HCT116 (cell line): Measurements from ENCODE around the gene CENPB. TPM values are rescaled to one million over a fixed set of nuclear protein-coding genes. Genes with fewer than 3 reads are reported as not detected.

Experiments used
- ATAC-seq: fragments of 200-7000 bp; cut with Tn5 transposase; 2 replicates; pipeline ENCODE4 v1.9.1; 2020; ENCODE audit warnings: mild to moderate bottlenecking, moderate library complexity
- BruUV-seq: library from RNA; stranded (reverse); fragments of 400-500 nt; replicated peaks from 2 replicates; lab custom pipeline; 2021; lab: Mats Ljungman, UMichigan
- CTCF ChIA-PET: fragments of 300-600 bp; sonication (Branson Sonifier 250); formaldehyde crosslinking; loops from one replicate; lab custom pipeline; 2021; ENCODE audit warnings: antibody characterized with exemption; lab: Charles Lee
- POLR2A ChIA-PET: fragments of 300-600, 350-600 bp; sonication (Branson Sonifier 250); formaldehyde crosslinking; loops from one replicate; lab custom pipeline; 2021; ENCODE audit warnings: antibody characterized with exemption; lab: Charles Lee
- RAD21 ChIA-PET, 2 experiments: fragments of 300-600 bp; sonication (Branson Sonifier 250); formaldehyde crosslinking; loops; one replicate each; lab custom pipeline; 2023; ENCODE audit warnings: low total read pairs in 2 of 2; ENCODE audit not compliant: uncharacterized antibody in 2 of 2, unreplicated experiment in 2 of 2, low non-redundant PET in 1 of 2; lab: Charles Lee
- DNase-seq: peaks from one replicate; pipeline ENCODE4 v3.0.0-alpha.2; 2010; ENCODE audit warnings: low read depth, low spot score
- H2AFZ ChIP-seq: fragments of 200-600 bp; shearing (Covaris generic), sonication (generic); 2 replicates; pipeline ENCODE4 v1.6.1; 2017; ENCODE audit warnings: low read depth, mixed run types, mixed read lengths, antibody characterized with exemption, low read length; ENCODE audit not compliant: poor library complexity, severe bottlenecking
- H3K27ac ChIP-seq: 2 replicates; pipeline ENCODE4 v1.5.1; 2012; ENCODE audit warnings: low read depth, low read length
- H3K27me3 ChIP-seq: fragments of 200-600 bp; sonication (generic); 2 replicates; pipeline ENCODE4 v1.6.1; 2016; ENCODE audit warnings: mixed run types, low read length, mixed read lengths; ENCODE audit not compliant: insufficient read depth
- H3K36me3 ChIP-seq, 2 experiments: fragments of 200-500 bp in 1 of 2; fragments of 200-600 bp in 1 of 2; sonication (Bioruptor generic) in 1 of 2; sonication (generic) in 1 of 2; 2 replicates each; pipeline versions ENCODE4 v1.5.1 to v1.6.1; 2014 to 2016; ENCODE audit warnings: low read length in 2 of 2, inconsistent platforms in 1 of 2, mixed read lengths in 1 of 2, mixed run types in 1 of 2; ENCODE audit not compliant: insufficient read depth in 2 of 2, control insufficient read depth in 1 of 2
- H3K4me1 ChIP-seq, 2 experiments: fragments of 200-600 bp in 1 of 2; sonication (generic) in 1 of 2; 2 replicates each; pipeline versions ENCODE4 v1.5.1 to v1.6.1; 2012 to 2017; ENCODE audit warnings: low read length in 2 of 2, inconsistent platforms in 1 of 2, mild to moderate bottlenecking in 1 of 2, mixed read lengths in 1 of 2, mixed run types in 1 of 2, moderate library complexity in 1 of 2; ENCODE audit not compliant: insufficient read depth in 2 of 2, control insufficient read depth in 1 of 2
- H3K4me2 ChIP-seq: fragments of 200-600 bp; sonication (generic); 2 replicates; pipeline ENCODE4 v1.6.1; 2017; ENCODE audit warnings: mixed run types, low read length, mixed read lengths
- H3K4me3 ChIP-seq, 2 experiments: fragments of 200-600 bp in 1 of 2; sonication (generic) in 1 of 2; replicated peaks in 1 of 2; 2 replicates each; pipeline ENCODE4 v1.5.1; 2011 to 2016; ENCODE audit warnings: low read length in 2 of 2, control low read depth in 1 of 2, low read depth in 1 of 2, mild to moderate bottlenecking in 1 of 2, mixed read lengths in 1 of 2, mixed run types in 1 of 2
- H3K79me2 ChIP-seq: fragments of 200-600 bp; sonication (generic); 2 replicates; pipeline ENCODE4 v1.6.1; 2017; ENCODE audit warnings: mild to moderate bottlenecking, mixed run types, low read length, moderate library complexity, mixed read lengths; ENCODE audit not compliant: insufficient read depth
- H3K9ac ChIP-seq: fragments of 200-600 bp; sonication (generic); 2 replicates; pipeline ENCODE4 v1.6.1; 2016; ENCODE audit warnings: low read length, mixed read lengths
- H3K9me2 ChIP-seq: fragments of 200-600 bp; sonication (generic), shearing (Covaris generic); 2 replicates; pipeline ENCODE4 v1.6.1; 2017; ENCODE audit warnings: mixed run types, mild to moderate bottlenecking, moderate library complexity; ENCODE audit not compliant: insufficient read depth
- H3K9me3 ChIP-seq, 2 experiments: fragments of 200-500 bp in 1 of 2; fragments of 200-600 bp in 1 of 2; sonication (Bioruptor generic) in 1 of 2; sonication (generic) in 1 of 2; 2 replicates each; pipeline ENCODE4 v1.6.1; 2014 to 2017; ENCODE audit warnings: low read length in 2 of 2, mixed read lengths in 2 of 2, inconsistent platforms in 1 of 2, low read depth in 1 of 2, mild to moderate bottlenecking in 1 of 2, mixed run types in 1 of 2, moderate library complexity in 1 of 2; ENCODE audit not compliant: control insufficient read depth in 1 of 2, insufficient read depth in 1 of 2
- H4K20me1 ChIP-seq: fragments of 200-600 bp; sonication (generic), shearing (Covaris generic); 2 replicates; pipeline ENCODE4 v1.6.1; 2017; ENCODE audit warnings: mixed run types, mild to moderate bottlenecking, moderate library complexity; ENCODE audit not compliant: insufficient read depth
- ATF3 ChIP-seq: IDR thresholded peaks from 2 replicates; pipeline ENCODE4 v1.6.1; 2012
- CEBPB ChIP-seq: IDR thresholded peaks from 2 replicates; pipeline ENCODE4 v1.6.1; 2012; ENCODE audit warnings: low read depth
- ELF1 ChIP-seq: IDR thresholded peaks from 2 replicates; pipeline ENCODE4 v1.6.1; 2012; ENCODE audit warnings: low read depth, borderline replicate concordance
- EZH2 ChIP-seq: fragments of 200-600 bp; sonication (generic); IDR thresholded peaks from 2 replicates; pipeline ENCODE4 v1.6.1; 2017; ENCODE audit warnings: antibody characterized with exemption, mixed run types
- EZH2phosphoT487 ChIP-seq: fragments of 200-600 bp; IDR thresholded peaks from 2 replicates; pipeline ENCODE4 v1.6.1; 2018; ENCODE audit warnings: antibody characterized with exemption, borderline replicate concordance
- FOSL1 ChIP-seq: IDR thresholded peaks from 2 replicates; pipeline ENCODE4 v1.6.1; 2012; ENCODE audit warnings: low read depth
- MAX ChIP-seq: IDR thresholded peaks from 2 replicates; pipeline ENCODE4 v1.6.1; 2012
- POLR2A ChIP-seq: IDR thresholded peaks from 2 replicates; pipeline ENCODE4 v1.7.0; 2011; ENCODE audit warnings: borderline replicate concordance; ENCODE audit not compliant: insufficient read depth, insufficient read length; ENCODE audit errors: extremely low read depth
- POLR2AphosphoS5 ChIP-seq: IDR thresholded peaks from 2 replicates; pipeline ENCODE4 v1.6.1; 2011; ENCODE audit warnings: mild to moderate bottlenecking, low read depth, low read length, moderate library complexity
- RAD21 ChIP-seq: IDR thresholded peaks from 2 replicates; pipeline ENCODE4 v1.6.1; 2012; ENCODE audit warnings: low read depth, mild to moderate bottlenecking
- REST ChIP-seq: IDR thresholded peaks from 2 replicates; pipeline ENCODE4 v1.6.1; 2012; ENCODE audit warnings: low read depth
- SIN3A ChIP-seq: IDR thresholded peaks from 2 replicates; pipeline ENCODE4 v1.6.1; 2012; ENCODE audit warnings: low read depth
- SP1 ChIP-seq: IDR thresholded peaks from 2 replicates; pipeline ENCODE4 v1.6.1; 2012; ENCODE audit warnings: low read depth
- SRF ChIP-seq: IDR thresholded peaks from 2 replicates; pipeline ENCODE4 v1.6.1; 2012; ENCODE audit warnings: low read depth
- TCF7L2 ChIP-seq: IDR thresholded peaks from 2 replicates; pipeline ENCODE4 v1.7.0; 2011; ENCODE audit warnings: borderline replicate concordance, inconsistent platforms; ENCODE audit not compliant: insufficient read depth, insufficient read length; ENCODE audit errors: extremely low read depth
- YY1 ChIP-seq: IDR thresholded peaks from 2 replicates; pipeline ENCODE4 v1.6.1; 2011; ENCODE audit warnings: low read length, low read depth, moderate library complexity, mild to moderate bottlenecking; ENCODE audit not compliant: insufficient replicate concordance; ENCODE audit errors: extremely low read depth
- ZBTB33 ChIP-seq: IDR thresholded peaks from 2 replicates; pipeline ENCODE4 v1.6.1; 2011; ENCODE audit warnings: mild to moderate bottlenecking, low read length, moderate library complexity; ENCODE audit not compliant: insufficient replicate concordance; ENCODE audit errors: extremely low read depth
- ZNF274 ChIP-seq: fragments of 200-500 bp; sonication (Bioruptor generic); IDR thresholded peaks from 2 replicates; pipeline ENCODE4 v1.6.1; 2014; ENCODE audit warnings: mild to moderate bottlenecking, low read depth, low read length, inconsistent platforms
- intact Hi-C: fragments of 100-400 bp; cut with micrococcal nuclease; formaldehyde crosslinking; loops from 2 replicates; pipeline ENCODE4 v1.10.0; 2022
- total RNA-seq: library from RNA; stranded (reverse); gene quantifications from one replicate; pipeline ENCODE4 v1.2.1, GENCODE V29; 2021; ENCODE audit not compliant: unreplicated experiment

CENPB gene
- total RNA-seq, 1 experiment from 2014 or later = 67.2 TPM

GRCh38 chr20:3803289-3803688 lies 16.7 kb upstream of the CENPB start:
- peaks cover 48% of the 10 kb centered on the region for H3K79me2 ChIP-seq
- RAD21 ChIA-PET = no interaction called here
- BruUV-seq = no TSS peak
- peaks cover 55 to 84% of the 10 kb centered on the region in 2 experiments for H3K4me1 ChIP-seq
- H4K20me1 ChIP-seq = no peaks in the 10 kb centered on the region
- peaks cover 31 to 71% of the 10 kb centered on the region in 2 experiments for H3K36me3 ChIP-seq
- H3K27me3 ChIP-seq = no peaks in the 10 kb centered on the region
- DNase-seq = no peak
- H3K27ac ChIP-seq = peak overlapping the region; percentile 100; the same call in 1 of the 2 replicates
- no peaks in the 10 kb centered on the region for H3K9me2 ChIP-seq
- no peak for ATAC-seq
- H3K9me3 ChIP-seq = no peaks in the 10 kb centered on the region
- no peak for TF ChIP-seq YY1
- TF ChIP-seq RAD21 = no peak
- TF ChIP-seq REST = no peak
- TF ChIP-seq ELF1 = no peak
- no peak for TF ChIP-seq MAX
- TF ChIP-seq EZH2phosphoT487 = no peak
- TF ChIP-seq SRF = no peak
- no peak for TF ChIP-seq SIN3A
- no peak for TF ChIP-seq EZH2
- TF ChIP-seq FOSL1 = no peak
- TF ChIP-seq ATF3 = no peak
- TF ChIP-seq CEBPB = no peak
- TF ChIP-seq POLR2A = no peak
- no peak for TF ChIP-seq POLR2AphosphoS5
- TF ChIP-seq ZNF274 = no peak
- no peak for TF ChIP-seq SP1
- no peak for TF ChIP-seq ZBTB33
- no peak for TF ChIP-seq TCF7L2
- TF ChIP-seq, all 23 proteins: peak for 0
- Histone ChIP-seq H3K4me3 (no peak overlapping the region), H3K9ac (no peak overlapping the region), H3K4me2 (no peak overlapping the region), H2AFZ (no peak overlapping the region)
- intact Hi-C loops = no loop called here
- CTCF ChIA-PET = no interaction called here
- POLR2A ChIA-PET = no interaction called here
